ENCODE data around the gene SLC46A3. TPM values are rescaled to one million over a fixed set of nuclear protein-coding genes. Genes with fewer than 3 reads are reported as not detected.

SLC46A3 gene
- total RNA-seq, 1 donor from 2014 or later, result 59.3 TPM

- no peak for DNase-seq (ENCODE audit: low spot score)
Observed at GRCh38 chr13:28734906-28735305, 16.1 kb upstream of the SLC46A3 start.

DNA sequence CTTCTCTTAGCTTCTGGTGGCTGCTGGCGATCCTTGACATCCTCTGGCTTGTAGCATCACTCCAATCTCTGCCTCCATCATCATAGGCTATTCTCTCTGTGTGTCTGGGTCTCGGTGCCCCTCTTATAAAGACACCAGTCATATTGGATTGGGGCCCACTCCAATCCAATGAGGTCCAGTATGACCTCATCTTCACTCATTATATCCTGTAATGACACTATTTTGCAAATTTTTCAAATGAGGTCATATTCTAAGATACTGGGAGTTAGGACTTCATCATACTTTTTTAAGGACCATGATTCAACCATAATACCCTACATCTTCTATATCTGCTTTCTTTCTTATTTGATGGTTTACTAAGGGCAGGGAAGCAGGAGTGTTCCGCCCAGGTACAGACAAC lies 12.0 kb upstream of the SLC46A3 start:
- no peak for DNase-seq (ENCODE audit: low spot score)

DNA sequence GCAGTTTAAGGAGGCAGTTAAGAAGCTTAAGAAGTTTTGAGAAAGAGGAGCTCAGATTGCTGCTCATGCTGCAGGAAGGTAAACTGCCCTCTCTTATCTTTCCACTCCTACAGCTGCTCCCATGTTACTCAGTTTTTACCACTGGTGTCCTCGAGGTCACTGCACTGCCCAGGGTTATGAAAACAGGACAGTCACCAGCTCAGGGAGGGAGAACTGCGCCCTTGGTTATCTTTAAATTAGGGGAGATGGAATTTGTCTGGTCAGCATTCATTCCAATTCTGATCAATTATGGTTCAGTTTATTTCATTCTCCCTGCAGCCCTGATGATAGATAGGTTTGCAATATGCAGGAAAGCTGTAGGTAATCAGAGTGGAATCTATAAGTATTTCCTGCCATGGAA lies 10.8 kb upstream of the SLC46A3 start:
- no peak for DNase-seq (ENCODE audit: low spot score)

DNA sequence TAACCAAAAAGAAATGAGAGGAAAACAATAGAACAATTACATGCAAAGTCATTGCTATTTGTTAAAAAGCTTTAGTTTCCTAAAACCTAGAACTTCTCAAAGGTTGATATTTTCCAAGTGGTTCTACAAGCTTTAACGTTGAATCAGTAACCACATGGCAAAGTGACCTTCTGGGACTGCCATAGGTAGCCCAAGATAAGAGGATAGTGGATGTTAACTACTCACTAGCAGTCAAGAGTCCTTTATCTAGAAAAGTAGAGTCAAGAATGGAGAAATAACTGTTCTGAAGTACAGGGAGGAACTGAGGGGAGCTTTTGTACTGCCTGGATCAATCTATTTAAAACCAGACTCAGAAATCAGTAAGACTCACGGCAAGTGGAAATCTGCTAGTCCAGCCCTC lies 9.9 kb upstream of the SLC46A3 start:
- DNase-seq (ENCODE audit: low spot score), result no peak

DNA sequence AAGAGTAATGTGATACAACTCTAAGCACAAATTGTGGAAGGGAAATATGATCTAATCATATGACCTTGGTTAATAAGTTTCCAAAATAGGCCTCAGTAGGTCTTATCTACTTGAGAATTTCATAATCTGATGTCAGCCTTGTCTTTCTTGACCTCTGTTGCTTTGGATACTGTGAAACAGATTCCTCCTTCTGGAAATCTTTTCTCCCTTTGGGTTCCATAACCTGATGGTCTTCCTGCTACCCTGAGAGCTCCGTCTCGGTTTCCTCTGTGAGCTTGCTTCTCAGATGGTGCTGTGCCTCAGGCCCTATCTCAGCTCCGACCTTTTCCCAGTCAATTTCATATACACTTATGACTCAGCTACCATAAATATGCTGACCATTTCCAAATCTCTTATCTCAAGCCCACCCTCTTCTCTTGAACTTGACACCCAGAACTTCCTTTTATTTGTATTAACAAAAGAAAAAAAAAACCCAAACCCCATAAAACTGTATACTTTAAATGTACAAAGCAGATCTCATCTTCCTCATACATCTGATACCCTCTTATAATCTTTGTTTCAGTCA lies 6.4 kb upstream of the SLC46A3 start:
- no peak for DNase-seq (ENCODE audit: low spot score)

DNA sequence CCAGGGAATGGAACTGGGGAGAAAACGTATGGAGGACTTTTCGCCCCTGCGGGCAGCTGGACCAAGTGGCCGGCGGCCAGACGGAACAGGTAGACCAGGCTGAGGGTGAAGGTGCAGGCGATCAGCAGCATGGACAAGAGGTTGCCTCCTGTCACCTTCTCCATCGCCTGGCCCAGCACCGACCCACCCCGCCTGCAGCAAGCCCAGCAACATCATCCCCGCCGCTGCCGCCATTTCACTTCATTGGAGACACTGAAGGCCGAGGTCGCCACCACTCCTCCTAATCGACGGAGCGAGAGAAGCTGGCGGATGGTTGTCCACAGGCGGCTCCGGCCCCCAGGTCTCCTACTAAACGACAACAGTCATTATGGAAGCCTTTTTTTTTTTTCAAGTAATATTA lies 5.0 kb upstream of the SLC46A3 start:
- no peak for DNase-seq (ENCODE audit: low spot score)

- DNase-seq (ENCODE audit: low spot score), result no peak
Observed at GRCh38 chr13:28719227-28720055, 671 bp upstream of the SLC46A3 start.

DNA sequence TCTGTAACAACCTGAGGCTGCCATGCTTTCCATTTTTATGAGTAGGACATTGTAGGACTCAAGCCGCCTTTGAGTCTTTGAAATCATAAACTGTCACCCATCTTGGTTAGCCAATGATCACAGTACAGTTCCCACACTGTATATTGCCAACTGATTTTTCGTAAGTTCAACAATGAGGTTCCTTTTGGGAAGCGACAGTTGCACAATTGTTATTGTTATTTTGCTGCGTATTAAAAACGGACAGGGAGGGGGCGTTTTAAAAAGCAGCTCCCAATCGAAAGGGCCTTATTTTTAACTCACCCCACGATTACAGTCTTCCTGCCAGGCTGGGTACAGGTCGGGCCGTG lies 601 bp downstream of the SLC46A3 start:
- no peak for DNase-seq (ENCODE audit: low spot score)

GRCh38 chr13:28717170-28717569 lies 1.6 kb downstream of the SLC46A3 start:
- DNase-seq (ENCODE audit: low spot score), result no peak

- DNase-seq (ENCODE audit: low spot score), result peak; percentile 79
Observed at GRCh38 chr13:28716511-28716910, 2.3 kb downstream of the SLC46A3 start.

- DNase-seq (ENCODE audit: low spot score), result no peak
Observed at GRCh38 chr13:28714651-28715050, 4.1 kb downstream of the SLC46A3 start.

DNA sequence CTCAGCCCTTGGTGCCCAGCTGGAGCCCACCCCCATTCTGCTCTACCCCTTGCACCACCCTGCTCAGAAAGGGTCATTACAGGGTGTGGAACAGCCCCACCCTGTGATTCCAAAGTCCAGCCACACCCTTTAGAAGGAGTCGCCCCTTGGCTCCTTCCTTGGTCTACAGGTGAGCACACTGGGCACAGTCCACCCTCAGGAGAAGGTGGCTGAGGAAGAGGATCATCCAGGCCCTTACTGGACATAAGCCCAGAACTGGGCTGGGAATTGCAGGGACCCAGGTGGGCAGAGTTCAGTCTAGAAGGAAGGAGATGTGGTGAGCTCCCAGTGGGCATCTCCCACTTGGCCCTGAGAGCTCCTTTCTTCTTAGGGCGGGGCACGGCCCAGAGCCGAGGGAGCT lies 8.6 kb downstream of the SLC46A3 start:
- peak; percentile 53 for DNase-seq (ENCODE audit: low spot score)

- DNase-seq (ENCODE audit: low spot score), result no peak
Observed at GRCh38 chr13:28707629-28708427, 10.9 kb downstream of the SLC46A3 start.

- no peak for DNase-seq (ENCODE audit: low spot score)
Observed at GRCh38 chr13:28705461-28706083, 13.2 kb downstream of the SLC46A3 start.

GRCh38 chr13:28704919-28705318 lies 13.9 kb downstream of the SLC46A3 start:
- no peak for DNase-seq (ENCODE audit: low spot score)

DNA sequence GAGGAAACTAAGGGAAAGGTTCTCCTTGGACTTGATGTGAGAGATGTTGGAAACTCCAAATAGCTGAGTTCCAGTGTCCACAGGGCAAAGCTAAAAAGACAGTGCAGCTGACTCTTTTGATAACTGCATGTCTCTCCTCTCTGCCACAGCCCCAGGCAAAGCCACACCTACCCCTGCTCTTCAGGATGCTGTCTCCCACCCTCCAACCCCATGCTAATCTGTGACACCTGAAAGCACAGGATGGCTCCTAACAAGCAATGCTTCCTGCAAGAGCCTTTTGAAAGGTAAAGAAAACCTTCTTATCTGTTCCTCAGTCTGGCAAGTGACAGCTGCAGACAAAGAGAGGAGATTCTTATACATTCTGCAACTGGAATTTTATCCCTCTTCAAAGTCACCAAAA lies 14.5 kb downstream of the SLC46A3 start:
- DNase-seq (ENCODE audit: low spot score), result no peak

- DNase-seq (ENCODE audit: low spot score), result no peak
Observed at GRCh38 chr13:28699246-28699645, 19.5 kb downstream of the SLC46A3 start.

GRCh38 chr13:28697441-28697840 lies 21.3 kb downstream of the SLC46A3 start:
- no peak for DNase-seq (ENCODE audit: low spot score)

DNA sequence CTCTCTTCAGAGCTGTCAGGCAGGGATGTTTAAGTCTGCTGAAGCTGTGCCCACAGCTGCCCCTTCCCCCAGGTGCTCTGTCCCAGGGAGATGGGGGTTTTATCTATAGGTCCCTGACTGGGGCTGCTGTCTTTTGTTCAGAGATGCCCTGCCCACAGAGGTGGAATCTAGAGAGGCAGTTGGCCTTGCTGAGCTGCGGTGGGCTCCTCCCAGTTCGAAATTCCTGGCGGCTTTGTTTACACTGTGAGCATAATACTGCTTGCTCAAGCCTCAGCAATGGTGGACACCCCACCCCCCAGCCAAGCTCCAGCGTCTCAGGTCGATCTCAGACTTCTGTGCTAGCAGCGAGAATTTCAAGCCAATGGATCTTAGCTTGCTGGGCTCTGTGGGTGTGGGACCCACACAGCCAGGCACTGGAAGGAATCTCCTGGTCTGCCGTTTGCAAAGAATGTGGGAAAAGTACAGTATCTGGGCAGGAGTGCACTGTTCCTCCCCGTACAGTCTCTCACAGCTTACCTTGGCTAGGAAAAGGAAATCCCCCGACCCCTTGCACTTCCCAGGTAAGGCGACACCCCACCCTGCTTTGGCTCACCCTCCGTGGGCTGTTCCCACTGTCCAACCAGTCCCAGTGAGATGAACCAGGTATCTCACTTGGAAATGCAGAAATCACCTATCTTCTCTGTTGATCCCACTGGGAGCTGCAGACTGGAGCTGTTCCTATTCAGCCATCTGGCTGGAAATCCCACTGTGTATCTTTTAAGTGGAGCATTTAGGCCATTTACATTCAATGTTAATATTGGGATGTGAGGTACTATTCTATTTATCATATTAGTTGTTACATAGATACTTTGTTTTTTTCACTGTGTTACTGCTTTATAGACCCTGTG lies 24.9 kb downstream of the SLC46A3 start:
- peak; percentile 61 for DNase-seq (ENCODE audit: low spot score)

DNA sequence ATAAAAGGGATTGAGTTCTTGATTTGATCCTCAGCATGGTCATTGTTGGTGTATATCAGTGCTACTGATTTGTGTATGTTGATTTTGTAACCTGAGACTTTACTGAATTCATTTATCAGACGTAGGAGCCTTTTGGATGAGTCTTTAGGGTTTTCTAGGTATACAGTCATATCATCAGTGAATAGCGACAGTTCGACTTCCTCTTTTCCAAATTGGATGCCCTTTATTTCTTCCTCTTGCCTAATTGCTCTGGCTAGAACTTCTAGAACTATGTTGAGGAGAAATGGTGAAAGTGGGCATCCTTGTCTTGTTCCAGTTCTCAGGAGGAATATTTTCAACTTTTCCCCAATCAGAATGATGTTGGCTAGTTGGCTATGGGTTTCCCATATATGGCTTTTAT lies 32.9 kb downstream of the SLC46A3 start:
- no peak for DNase-seq (ENCODE audit: low spot score)

DNA sequence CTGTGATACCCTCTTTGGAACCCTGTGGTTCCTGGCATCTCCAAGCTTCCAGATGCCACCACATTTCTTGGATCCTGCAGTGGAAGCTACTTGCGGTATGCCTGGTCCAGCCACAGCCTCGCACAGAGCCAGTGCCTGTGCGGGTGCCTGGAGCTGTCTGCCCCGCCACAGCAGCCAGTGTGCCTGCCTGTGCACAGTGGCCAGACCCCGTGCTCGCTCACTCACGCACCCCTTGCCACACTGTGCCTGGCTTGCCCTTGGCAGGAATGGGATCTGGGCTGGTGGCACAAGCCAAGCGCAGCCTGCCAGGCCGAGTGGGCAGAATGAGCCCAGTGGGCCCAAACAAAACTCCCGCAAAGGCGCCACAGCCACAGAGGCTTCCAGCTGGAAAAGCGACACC lies 33.7 kb downstream of the SLC46A3 start:
- DNase-seq (ENCODE audit: low spot score), result no peak
